ENCODE measurements around the gene SIM2.

DNA sequence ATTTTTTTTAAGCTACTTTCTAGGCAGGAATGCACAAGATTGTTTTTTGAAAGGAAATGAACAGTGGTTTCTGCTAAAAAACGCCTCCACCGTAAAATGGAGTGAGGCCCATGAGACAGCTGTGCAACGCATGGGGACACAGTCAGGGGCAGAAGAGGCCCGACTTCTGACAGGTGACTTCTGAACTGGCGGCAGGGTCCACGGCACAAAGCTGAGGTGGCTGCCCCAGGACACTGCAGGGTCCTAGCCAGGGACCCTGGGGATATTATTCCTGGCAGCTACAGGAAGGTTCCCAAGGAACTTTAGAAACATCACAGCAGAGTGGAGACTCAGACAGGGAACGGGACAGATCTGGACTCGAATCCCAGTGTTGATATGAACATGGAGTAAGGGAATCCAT lies 75.1 kb downstream of the SIM2 start:
- TF ChIP-seq, protein P1, sequence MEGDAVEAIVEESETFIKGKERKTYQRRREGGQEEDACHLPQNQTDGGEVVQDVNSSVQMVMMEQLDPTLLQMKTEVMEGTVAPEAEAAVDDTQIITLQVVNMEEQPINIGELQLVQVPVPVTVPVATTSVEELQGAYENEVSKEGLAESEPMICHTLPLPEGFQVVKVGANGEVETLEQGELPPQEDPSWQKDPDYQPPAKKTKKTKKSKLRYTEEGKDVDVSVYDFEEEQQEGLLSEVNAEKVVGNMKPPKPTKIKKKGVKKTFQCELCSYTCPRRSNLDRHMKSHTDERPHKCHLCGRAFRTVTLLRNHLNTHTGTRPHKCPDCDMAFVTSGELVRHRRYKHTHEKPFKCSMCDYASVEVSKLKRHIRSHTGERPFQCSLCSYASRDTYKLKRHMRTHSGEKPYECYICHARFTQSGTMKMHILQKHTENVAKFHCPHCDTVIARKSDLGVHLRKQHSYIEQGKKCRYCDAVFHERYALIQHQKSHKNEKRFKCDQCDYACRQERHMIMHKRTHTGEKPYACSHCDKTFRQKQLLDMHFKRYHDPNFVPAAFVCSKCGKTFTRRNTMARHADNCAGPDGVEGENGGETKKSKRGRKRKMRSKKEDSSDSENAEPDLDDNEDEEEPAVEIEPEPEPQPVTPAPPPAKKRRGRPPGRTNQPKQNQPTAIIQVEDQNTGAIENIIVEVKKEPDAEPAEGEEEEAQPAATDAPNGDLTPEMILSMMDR (IDR thresholded peaks at IDR 0.05), result no peak
- no peak for TF ChIP-seq POLR2A (IDR thresholded peaks at IDR 0.05)

All from testis (tissue), 2 donors.